A549 (cell line): Measurements from ENCODE around the gene LGR5. TPM values are rescaled to one million over a fixed set of nuclear protein-coding genes. Genes with fewer than 3 reads are reported as not detected.

Source experiments
- ATAC-seq, 2 experiments: fragments of 200-7000 bp in 1 of 2; fragments of >200 bp in 1 of 2; cut with Nextera tagmentation in 1 of 2; cut with Tn5 transposase in 1 of 2; 3 replicates each; pipeline versions ENCODE4 v1.8.0 to v1.9.1; 2018 to 2020; ENCODE audit warnings: mild to moderate bottlenecking in 1 of 2, moderate library complexity in 1 of 2
- CTCF ChIA-PET: fragments of 300-600 bp; sonication (Branson Sonifier 250); formaldehyde crosslinking; extraction: SDS; loops from one replicate; lab custom pipeline; 2021; ENCODE audit warnings: antibody characterized with exemption, inconsistent platforms; lab: Yijun Ruan, JAX
- POLR2A ChIA-PET: fragments of 350-600 bp; formaldehyde crosslinking; extraction: SDS; loops from one replicate; lab custom pipeline; 2021; ENCODE audit warnings: antibody characterized with exemption, inconsistent platforms; lab: Yijun Ruan, JAX
- DNase-seq, 2 experiments: peaks; one replicate each; pipeline versions ENCODE4 v3.0.0 to v3.0.0-alpha.2; 2011 to 2016; ENCODE audit warnings: low read depth in 1 of 2, low spot score in 1 of 2
- FAIRE-seq: peaks from 2 replicates; lab custom pipeline; 2011; peaks lifted over from hg19 to GRCh38; lab: Jason Lieb, UNC
- H3K27ac ChIP-seq, 2 experiments: fragments of >200 bp; sonication (Bioruptor Twin); formaldehyde crosslinking; 3 replicates each; pipeline ENCODE4 v1.5.1; 2016 to 2017
- H3K4me1 ChIP-seq: fragments of >200 bp; sonication (Bioruptor Twin); formaldehyde crosslinking; 3 replicates; pipeline ENCODE4 v1.6.1; 2016
- H3K4me2 ChIP-seq: fragments of >200 bp; sonication (Bioruptor Twin); formaldehyde crosslinking; 3 replicates; pipeline ENCODE4 v1.6.1; 2016
- H3K4me3 ChIP-seq: fragments of >200 bp; sonication (Bioruptor Twin); formaldehyde crosslinking; 3 replicates; pipeline ENCODE4 v1.5.1; 2016
- H3K9me3 ChIP-seq: fragments of >200 bp; sonication (Bioruptor Twin); formaldehyde crosslinking; 3 replicates; pipeline ENCODE4 v1.6.1; 2016
- ATOH8 ChIP-seq: fragments of 250-450 bp; sonication (Bioruptor Pico); IDR thresholded peaks from 2 replicates; pipeline ENCODE4 v1.5.0; 2020; ENCODE audit warnings: low read depth, mild to moderate bottlenecking, moderate library complexity
- CEBPB ChIP-seq, 2 experiments: fragments of >200 bp in 1 of 2; sonication (Bioruptor Twin) in 1 of 2; formaldehyde crosslinking in 1 of 2; IDR thresholded peaks; 2 replicates each; pipeline ENCODE4 v1.6.1; 2012 to 2016
- E2F6 ChIP-seq: IDR thresholded peaks from 2 replicates; pipeline ENCODE4 v1.6.1; 2012; ENCODE audit warnings: low read depth, borderline replicate concordance
- EHMT2 ChIP-seq: fragments of 200-600 bp; sonication (generic); IDR thresholded peaks from 2 replicates; pipeline ENCODE4 v1.6.1; 2016; ENCODE audit warnings: antibody characterized with exemption, low read depth, mild to moderate bottlenecking, moderate library complexity
- ELK1 ChIP-seq: fragments of 150-350 bp; IDR thresholded peaks from 2 replicates; pipeline ENCODE4 v1.6.1; 2014; ENCODE audit warnings: low read depth, mild to moderate bottlenecking, low read length
- FOSL2 ChIP-seq, 2 experiments: fragments of 450-650 bp in 1 of 2; fragments of >200 bp in 1 of 2; sonication (Bioruptor Twin) in 1 of 2; formaldehyde crosslinking; IDR thresholded peaks; 2 replicates each; pipeline versions ENCODE4 v1.5.0 to v1.6.1; 2016 to 2020; ENCODE audit warnings: mild to moderate bottlenecking in 1 of 2, moderate library complexity in 1 of 2
- HEYL ChIP-seq: fragments of 250-450 bp; sonication (Bioruptor Pico); IDR thresholded peaks from 2 replicates; pipeline ENCODE4 v1.8.0; 2021; ENCODE audit warnings: mild to moderate bottlenecking, moderate library complexity
- HMGXB4 ChIP-seq: fragments of 250-450 bp; sonication (Bioruptor Pico); IDR thresholded peaks from 2 replicates; pipeline ENCODE4 v1.5.0; 2021; ENCODE audit warnings: mild to moderate bottlenecking, moderate library complexity, borderline replicate concordance
- JUNB ChIP-seq: fragments of >200 bp; sonication (Bioruptor Twin); formaldehyde crosslinking; IDR thresholded peaks from 2 replicates; pipeline ENCODE4 v1.6.1; 2016
- MAZ ChIP-seq: fragments of 150-350 bp; IDR thresholded peaks from 2 replicates; pipeline ENCODE4 v1.6.1; 2014; ENCODE audit warnings: antibody characterized with exemption, low read depth, low read length, borderline replicate concordance
- MYC ChIP-seq: IDR thresholded peaks from 2 replicates; pipeline ENCODE4 v1.6.1; 2012; ENCODE audit warnings: mild to moderate bottlenecking, inconsistent platforms, low read length, improper control_type of control experiment, borderline replicate concordance
- PBX3 ChIP-seq: IDR thresholded peaks from 2 replicates; pipeline ENCODE4 v1.6.1; 2012
- POLR2A ChIP-seq: IDR thresholded peaks from 2 replicates; pipeline ENCODE4 v1.6.1; 2012; ENCODE audit warnings: mild to moderate bottlenecking, low read length
- RAD21 ChIP-seq, 2 experiments: fragments of >200 bp in 1 of 2; sonication (Bioruptor Twin) in 1 of 2; formaldehyde crosslinking in 1 of 2; IDR thresholded peaks in 1 of 2; conservative IDR thresholded peaks in 1 of 2; 2 replicates in 1 of 2; 3 replicates in 1 of 2; pipeline ENCODE4 v1.6.1; 2012 to 2018; ENCODE audit warnings: inconsistent platforms in 1 of 2
- SMC3 ChIP-seq: fragments of >200 bp; sonication (Bioruptor Twin); formaldehyde crosslinking; IDR thresholded peaks from 3 replicates; pipeline ENCODE4 v1.6.1; 2018; ENCODE audit warnings: inconsistent platforms
- SREBF2 ChIP-seq: fragments of 450-650 bp; IDR thresholded peaks from 2 replicates; pipeline ENCODE4 v1.6.1; 2014; ENCODE audit warnings: mild to moderate bottlenecking, moderate library complexity
- TP53 ChIP-seq: fragments of 250-450 bp; sonication (Bioruptor Pico); IDR thresholded peaks from 2 replicates; pipeline ENCODE4 v1.5.0; 2021; ENCODE audit warnings: mild to moderate bottlenecking, moderate library complexity
- USF2 ChIP-seq: fragments of 450-650 bp; IDR thresholded peaks from 2 replicates; pipeline ENCODE4 v1.6.1; 2014; ENCODE audit warnings: antibody characterized with exemption
- ZSCAN20 ChIP-seq: fragments of 250-450 bp; sonication (Bioruptor Pico); IDR thresholded peaks from 2 replicates; pipeline ENCODE4 v1.8.0; 2022; ENCODE audit warnings: mild to moderate bottlenecking, moderate library complexity
- WGBS: methylation state at CpG from one replicate; pipeline ENCODE4 v1.1.6; 2017; ENCODE audit errors: missing lambda C conversion rate; 5-methylcytosine and 5-hydroxymethylcytosine counted together
- polyA plus RNA-seq, 4 experiments: library from polyadenylated mRNA; depleted of rRNA in 3 of 4; stranded (reverse); fragments of >200 nt; fragmentation: RNase III in 1 of 4; extraction: RNeasy Plus Mini Kit Qiagen cat#74134 plus additional on column Dnase treatment in 1 of 4; gene quantifications; 2 replicates in 3 of 4; 3 replicates in 1 of 4; pipeline ENCODE4 v1.2.3, GENCODE V29; 2011 to 2017

Gene LGR5
- polyA plus RNA-seq, 2 of the 4 experiments (the other 2 are of a cell fraction): not detected

GRCh38 chr12:71456316-71456715 is 16.7 kb downstream of the LGR5 start:
- no peak for DNase-seq
- ChIA-PET CTCF (no interaction called here), POLR2A (no interaction called here)
- 23% methylated on average over 2 of the region's 2 CpGs for WGBS
- no peaks in the 10 kb centered on the region for H3K9me3 ChIP-seq
- TF ChIP-seq PBX3 (no peak), ZSCAN20 (CRISPR knock-in tag) (no peak), POLR2A (no peak)
- no peak overlapping the region for H3K4me2 ChIP-seq
- H3K4me1 ChIP-seq: no peaks in the 10 kb centered on the region
- no peak for ATAC-seq
- no peak overlapping the region for H3K4me3 ChIP-seq
- H3K27ac ChIP-seq: no peak overlapping the region
- FAIRE-seq: no peak

- no peaks in the 10 kb centered on the region for H3K4me1 ChIP-seq
- no peaks in the 10 kb centered on the region for H3K9me3 ChIP-seq
- CTCF ChIA-PET: interaction anchor here (0.6 to 1.6 kb wide), 2 partner anchors 41 to 101 kb away, joined by 3 read pairs; no protein-coding TSS in a partner anchor
- no peak for ATAC-seq
- H3K4me2 ChIP-seq: no peak overlapping the region
- DNase-seq: no peak
- TF ChIP-seq CEBPB (IDR thresholded peaks at IDR 0.05): no peak
- no peak for TF ChIP-seq MAZ
- TF ChIP-seq, all 56 proteins: peak for 0
- 26% methylated on average over 4 of the region's 4 CpGs for WGBS
- H3K27ac ChIP-seq: no peak overlapping the region
- POLR2A ChIA-PET: no interaction called here
- FAIRE-seq: no peak
- no peak overlapping the region for H3K4me3 ChIP-seq
Measured at GRCh38 chr12:71456990-71457389, 17.4 kb downstream of the LGR5 start.

- Histone ChIP-seq H3K4me3 (no peak overlapping the region), H3K9me3 (no peaks in the 10 kb centered on the region), H3K4me2 (no peak overlapping the region), H3K4me1 (no peaks in the 10 kb centered on the region), H3K27ac (no peak overlapping the region)
- ATAC-seq (no peak), DNase-seq (no peak), FAIRE-seq (no peak)
- ChIA-PET POLR2A (no interaction called here), CTCF (no interaction called here)
- TF ChIP-seq MYC (no peak), HMGXB4 (CRISPR knock-in tag) (no peak), ELK1 (no peak), ATOH8 (no peak), E2F6 (no peak), EHMT2 (no peak), JUNB (no peak), RAD21 (conservative IDR thresholded peaks at IDR 0.05 in 1 of 2, IDR thresholded peaks at IDR 0.05 in 1 of 2) (no peak), SMC3 (no peak), MAZ (no peak), HEYL (CRISPR knock-in tag) (no peak), TP53 (CRISPR knock-in tag) (no peak), FOSL2 (IDR thresholded peaks at IDR 0.05) (no peak), FOSL2 (CRISPR knock-in tag; IDR thresholded peaks at IDR 0.05) (no peak), USF2 (no peak), PBX3 (no peak), ZSCAN20 (CRISPR knock-in tag) (no peak), SREBF2 (no peak)
- 48% methylated on average over 4 of the region's 4 CpGs for WGBS
Measured at GRCh38 chr12:71460318-71460717, 20.7 kb downstream of the LGR5 start.
